ENCODE measurements around the gene ZNF385B. TPM values are rescaled to one million over a fixed set of nuclear protein-coding genes. Genes with fewer than 3 reads are reported as not detected.

The ZNF385B gene
- total and polyA plus RNA-seq, 3 donors from 2014 or later = 28.1 to 40.3 (median 37.4) TPM

DNA sequence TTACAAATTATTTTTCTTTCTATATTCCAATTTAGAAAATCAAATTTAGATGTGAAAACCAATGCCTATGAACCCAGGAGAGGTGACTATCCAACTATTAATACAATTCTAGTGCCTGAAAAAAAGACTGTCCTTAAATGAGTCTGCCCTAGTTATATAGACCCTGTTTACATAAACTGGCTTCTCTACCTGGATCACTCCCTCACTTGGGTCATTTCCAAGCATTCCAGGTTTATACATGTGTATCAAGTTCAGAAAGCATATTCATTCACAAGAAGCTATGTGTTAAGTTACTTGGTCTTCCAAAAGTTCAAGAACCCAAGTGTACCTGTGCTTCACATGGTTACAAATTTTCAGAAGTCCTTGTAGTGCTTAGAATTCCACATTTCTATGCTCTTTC lies 8.3 kb downstream of the ZNF385B start:
- intact Hi-C loops (cut with DNase I; ENCODE audit: low total_unique reads) = no loop called here
- H3K36me3 ChIP-seq (ENCODE audit: low read depth, missing control alignments) = no peaks in the 10 kb centered on the region
- TF ChIP-seq, protein P1, sequence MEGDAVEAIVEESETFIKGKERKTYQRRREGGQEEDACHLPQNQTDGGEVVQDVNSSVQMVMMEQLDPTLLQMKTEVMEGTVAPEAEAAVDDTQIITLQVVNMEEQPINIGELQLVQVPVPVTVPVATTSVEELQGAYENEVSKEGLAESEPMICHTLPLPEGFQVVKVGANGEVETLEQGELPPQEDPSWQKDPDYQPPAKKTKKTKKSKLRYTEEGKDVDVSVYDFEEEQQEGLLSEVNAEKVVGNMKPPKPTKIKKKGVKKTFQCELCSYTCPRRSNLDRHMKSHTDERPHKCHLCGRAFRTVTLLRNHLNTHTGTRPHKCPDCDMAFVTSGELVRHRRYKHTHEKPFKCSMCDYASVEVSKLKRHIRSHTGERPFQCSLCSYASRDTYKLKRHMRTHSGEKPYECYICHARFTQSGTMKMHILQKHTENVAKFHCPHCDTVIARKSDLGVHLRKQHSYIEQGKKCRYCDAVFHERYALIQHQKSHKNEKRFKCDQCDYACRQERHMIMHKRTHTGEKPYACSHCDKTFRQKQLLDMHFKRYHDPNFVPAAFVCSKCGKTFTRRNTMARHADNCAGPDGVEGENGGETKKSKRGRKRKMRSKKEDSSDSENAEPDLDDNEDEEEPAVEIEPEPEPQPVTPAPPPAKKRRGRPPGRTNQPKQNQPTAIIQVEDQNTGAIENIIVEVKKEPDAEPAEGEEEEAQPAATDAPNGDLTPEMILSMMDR (IDR thresholded peaks at IDR 0.05) = no peak
- TF ChIP-seq POLR2A (IDR thresholded peaks at IDR 0.05) = no peak
- H3K4me3 ChIP-seq = no peak overlapping the region
- H3K27ac ChIP-seq = no peak overlapping the region
- DNase-seq = no peak
- H3K9me3 ChIP-seq = no peaks in the 10 kb centered on the region
- H3K4me1 ChIP-seq = no peaks in the 10 kb centered on the region
- H3K27me3 ChIP-seq = no peaks in the 10 kb centered on the region

DNA sequence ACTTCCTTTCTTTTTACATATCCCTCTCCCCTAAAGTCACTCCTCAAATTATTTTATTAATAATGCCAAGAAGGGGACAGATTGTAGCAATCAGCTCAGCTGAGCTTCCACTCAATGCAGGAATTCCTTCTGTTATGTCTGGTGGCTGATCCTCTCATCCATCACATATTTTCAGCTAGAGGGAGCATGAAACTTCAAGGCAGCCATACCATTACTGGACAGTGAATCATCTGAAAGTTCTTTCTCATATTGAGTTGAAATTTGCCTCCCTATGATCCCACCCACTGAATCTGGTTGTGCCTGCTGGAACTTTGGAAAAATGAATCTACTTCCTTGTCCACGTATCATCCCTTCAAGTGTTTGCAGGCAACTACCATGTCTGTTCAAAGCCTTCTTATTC lies 11.2 kb downstream of the ZNF385B start:
- intact Hi-C loops (cut with DNase I; ENCODE audit: low total_unique reads) = no loop called here
- WGBS, 2 donors = 73 to 89% methylated on average over 1 of the region's 1 CpG
- H3K4me3 ChIP-seq = no peak overlapping the region
- H3K4me1 ChIP-seq = no peaks in the 10 kb centered on the region
- no peaks in the 10 kb centered on the region for H3K27me3 ChIP-seq
- no peaks in the 10 kb centered on the region for H3K36me3 ChIP-seq (ENCODE audit: low read depth, missing control alignments)
- H3K27ac ChIP-seq = no peak overlapping the region
- no peak for TF ChIP-seq POLR2A (IDR thresholded peaks at IDR 0.05)
- TF ChIP-seq, protein P1 (IDR thresholded peaks at IDR 0.05) = no peak
- no peaks in the 10 kb centered on the region for H3K9me3 ChIP-seq
- DNase-seq = no peak

DNA sequence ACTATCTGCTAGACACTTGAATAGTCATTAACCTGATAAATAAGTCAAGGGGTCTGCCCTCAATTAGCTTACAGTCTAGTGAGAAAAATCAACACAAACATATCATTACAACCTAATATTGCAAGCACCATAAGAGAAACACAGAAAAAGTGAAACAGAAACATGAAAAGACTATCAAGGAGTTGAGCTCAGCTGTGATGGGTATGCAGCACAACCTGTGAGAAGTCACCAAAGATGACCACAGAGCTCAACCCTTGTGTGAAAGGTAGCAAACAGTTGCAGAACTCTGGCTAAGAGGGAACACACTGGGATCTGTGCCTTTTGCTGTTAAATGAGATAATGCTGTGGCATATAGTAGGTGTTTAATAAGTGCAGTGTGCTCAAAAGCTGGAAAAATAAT lies 11.7 kb downstream of the ZNF385B start:
- Histone ChIP-seq H3K27ac (no peak overlapping the region), H3K4me1 (no peaks in the 10 kb centered on the region), H3K27me3 (no peaks in the 10 kb centered on the region), H3K4me3 (no peak overlapping the region), H3K36me3 (ENCODE audit: low read depth, missing control alignments) (no peaks in the 10 kb centered on the region), H3K9me3 (no peaks in the 10 kb centered on the region)
- intact Hi-C loops (cut with DNase I; ENCODE audit: low total_unique reads) = no loop called here
- no peak for TF ChIP-seq POLR2A (IDR thresholded peaks at IDR 0.05)
- no peak for DNase-seq

DNA sequence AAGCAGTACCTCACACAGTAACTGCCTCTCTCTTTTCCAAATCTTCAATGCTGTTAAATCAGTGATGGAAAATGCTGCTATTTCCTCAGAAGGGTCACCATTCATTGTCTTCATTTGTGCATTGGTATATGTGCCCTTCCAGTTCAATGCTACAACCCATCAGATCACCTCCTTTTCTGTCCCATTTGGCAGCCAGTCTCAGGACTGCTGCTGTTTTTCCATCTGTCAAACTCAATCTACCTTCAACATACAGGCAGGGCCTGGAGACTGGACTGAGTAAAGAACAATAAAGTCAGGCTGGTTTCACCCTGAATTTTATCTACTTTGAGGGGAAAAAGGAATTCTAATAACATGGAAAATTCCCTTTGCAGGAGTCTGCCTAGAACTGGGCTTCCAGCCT lies 17.9 kb downstream of the ZNF385B start:
- Histone ChIP-seq H3K27me3 (no peaks in the 10 kb centered on the region), H3K4me1 (no peaks in the 10 kb centered on the region), H3K9me3 (no peaks in the 10 kb centered on the region), H3K27ac (no peak overlapping the region), H3K4me3 (no peak overlapping the region), H3K36me3 (ENCODE audit: low read depth, missing control alignments) (no peaks in the 10 kb centered on the region)
- intact Hi-C loops (cut with DNase I; ENCODE audit: low total_unique reads) = no loop called here
- DNase-seq = no peak
- no peak for TF ChIP-seq POLR2A (IDR thresholded peaks at IDR 0.05)
- TF ChIP-seq, protein P1 (IDR thresholded peaks at IDR 0.05) = no peak

DNA sequence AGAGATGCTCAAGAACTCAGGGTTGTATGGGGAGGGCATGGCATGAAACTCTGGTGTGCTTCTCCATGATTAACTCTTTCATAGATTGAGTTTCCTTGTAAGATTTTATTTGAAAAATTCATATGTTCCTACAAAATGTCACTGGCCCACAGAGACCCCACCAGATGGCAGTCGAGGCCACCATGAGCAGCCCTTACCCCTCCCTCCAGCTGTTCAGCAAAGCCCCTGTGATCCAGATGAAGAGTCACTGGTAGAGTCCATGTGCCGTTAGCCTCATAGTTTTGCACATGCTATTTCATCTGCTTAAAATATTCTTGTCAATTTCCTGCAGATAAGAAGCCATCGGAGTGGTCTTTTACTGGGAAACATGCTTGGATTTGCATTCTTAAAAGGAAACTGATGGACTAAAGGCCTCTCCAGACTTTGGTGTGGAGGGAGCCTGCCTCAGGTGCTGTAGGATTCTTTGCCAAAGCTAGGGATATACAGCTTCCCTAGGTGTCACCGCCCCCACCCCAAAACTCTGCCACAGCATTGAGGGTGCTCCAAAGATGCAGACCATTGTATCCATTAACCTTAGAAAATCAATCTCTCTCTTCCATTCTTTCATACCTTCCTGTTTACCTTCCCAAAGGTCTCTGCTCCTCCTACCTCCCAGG lies 18.8 kb downstream of the ZNF385B start:
- Histone ChIP-seq H3K27ac (no peak overlapping the region), H3K4me3 (no peak overlapping the region), H3K36me3 (ENCODE audit: low read depth, missing control alignments) (no peaks in the 10 kb centered on the region), H3K4me1 (no peaks in the 10 kb centered on the region), H3K27me3 (no peaks in the 10 kb centered on the region), H3K9me3 (no peaks in the 10 kb centered on the region)
- no peak for TF ChIP-seq POLR2A (IDR thresholded peaks at IDR 0.05)
- TF ChIP-seq, protein P1 (IDR thresholded peaks at IDR 0.05) = no peak
- 45 to 60% methylated on average over 4 of the region's 4 CpGs for WGBS, 2 donors
- DNase-seq = no peak
- intact Hi-C loops (cut with DNase I; ENCODE audit: low total_unique reads) = no loop called here
